HG03469 (cell line): ENCODE measurements around the gene ADPRHL1.

Source experiments
- ATAC-seq: cut with Tn5 transposase; IDR thresholded peaks from one replicate; pipeline ENCODE4 v1.9.1; 2021; ENCODE audit warnings: mild to moderate bottlenecking, moderate library complexity, moderate number of reproducible peaks; ENCODE audit not compliant: unreplicated experiment

ADPRHL1 gene

DNA sequence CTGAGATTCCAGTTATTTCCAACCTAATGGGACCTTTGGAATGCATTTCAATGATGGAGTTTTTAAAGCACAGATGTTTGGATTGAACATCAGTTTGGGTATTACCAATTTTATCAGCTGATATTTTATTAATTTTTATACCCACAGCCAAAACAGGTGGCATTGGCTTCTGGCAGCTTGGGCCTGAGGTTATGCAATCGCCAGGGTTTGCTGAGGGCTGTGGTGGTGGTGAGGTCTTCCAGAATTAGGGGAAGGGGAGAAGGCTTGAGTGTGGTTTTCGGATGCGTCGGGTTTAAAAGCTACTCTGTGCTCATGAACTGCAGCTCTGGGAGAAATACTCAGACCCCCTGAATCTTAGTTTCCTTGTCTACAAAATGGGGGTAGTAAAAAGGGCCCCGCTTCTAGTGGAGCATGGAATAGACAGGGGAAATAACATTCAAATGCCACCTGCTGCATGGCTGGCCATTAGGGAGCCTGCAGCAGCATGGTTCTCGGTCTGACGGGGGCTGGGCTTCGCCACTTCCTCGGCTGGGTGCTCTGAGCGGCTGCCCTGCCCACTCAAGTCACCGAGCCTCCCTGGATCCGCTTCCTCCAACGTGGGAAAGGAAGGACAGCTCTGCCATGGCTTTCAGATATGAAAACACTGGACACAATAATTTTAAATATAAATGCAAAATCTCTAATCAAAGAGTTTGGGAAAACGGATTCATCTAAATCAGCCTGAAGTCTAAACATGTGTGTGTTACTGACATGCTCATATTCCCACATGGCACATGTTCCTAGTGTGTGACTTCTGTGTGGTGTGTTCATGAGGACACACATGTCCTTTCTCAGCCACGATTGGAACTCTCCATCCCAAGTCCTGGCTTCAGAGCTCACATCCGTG is 35.2 kb downstream of the ADPRHL1 start:
- ATAC-seq: no peak

DNA sequence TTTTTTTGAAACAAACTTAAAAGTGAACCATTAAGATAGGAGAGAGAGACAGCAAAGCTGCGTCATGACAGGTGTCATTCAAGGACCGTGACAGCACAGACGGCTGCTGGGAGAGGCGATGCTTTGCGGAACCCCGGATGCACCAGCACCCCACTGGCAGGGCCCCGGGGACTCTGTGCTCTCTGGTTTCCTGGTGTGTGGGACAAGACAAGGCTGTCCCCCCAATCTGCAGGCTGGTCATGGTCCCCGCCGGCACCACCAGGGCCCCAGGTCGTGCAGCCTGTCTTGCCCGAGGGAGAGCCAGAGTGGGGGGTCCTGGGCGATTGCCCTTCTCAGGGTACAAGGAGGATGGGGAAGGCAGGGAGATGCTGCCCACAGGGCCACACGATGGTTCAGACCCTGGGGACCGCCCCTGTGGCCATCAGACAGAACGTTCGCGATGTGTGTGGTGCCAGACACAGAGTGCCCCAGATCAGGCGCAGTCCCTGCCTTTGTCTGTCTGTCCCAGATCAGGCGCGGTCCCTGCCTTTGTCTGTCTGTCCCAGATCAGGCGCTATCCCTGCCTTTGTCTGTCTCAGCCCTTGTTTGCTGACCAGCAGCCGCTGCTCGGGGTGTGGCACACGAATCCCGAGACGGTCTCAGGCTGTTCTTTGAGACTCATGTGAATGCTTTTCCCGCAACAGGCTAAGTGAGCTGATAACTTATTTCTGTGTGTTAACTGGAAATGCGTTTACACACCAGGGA is 36.1 kb downstream of the ADPRHL1 start:
- no peak for ATAC-seq

- no peak for ATAC-seq
These were observed 37.5 kb downstream of the ADPRHL1 start for GRCh38 chr13:113415825-113416224.

DNA sequence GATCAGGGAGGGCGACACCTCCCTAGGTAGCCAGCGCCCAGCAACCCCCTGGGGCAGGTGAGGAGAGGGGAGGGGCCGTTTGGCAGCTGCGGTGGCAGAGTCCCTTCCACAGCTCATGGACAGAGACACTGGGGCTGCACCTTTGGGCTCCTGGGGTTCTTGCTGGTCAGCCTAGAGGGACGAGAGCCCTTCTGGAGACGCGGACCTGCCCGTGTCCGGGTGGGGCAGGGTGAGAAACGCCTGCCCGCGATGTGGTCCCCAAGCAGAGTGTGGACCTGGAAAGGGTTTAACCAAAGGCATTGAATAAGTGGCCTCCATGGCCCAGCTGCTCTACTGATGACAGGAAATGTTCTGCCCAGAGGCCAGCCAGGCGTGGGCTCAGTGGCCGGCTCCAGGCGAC is 38.3 kb downstream of the ADPRHL1 start:
- no peak for ATAC-seq

DNA sequence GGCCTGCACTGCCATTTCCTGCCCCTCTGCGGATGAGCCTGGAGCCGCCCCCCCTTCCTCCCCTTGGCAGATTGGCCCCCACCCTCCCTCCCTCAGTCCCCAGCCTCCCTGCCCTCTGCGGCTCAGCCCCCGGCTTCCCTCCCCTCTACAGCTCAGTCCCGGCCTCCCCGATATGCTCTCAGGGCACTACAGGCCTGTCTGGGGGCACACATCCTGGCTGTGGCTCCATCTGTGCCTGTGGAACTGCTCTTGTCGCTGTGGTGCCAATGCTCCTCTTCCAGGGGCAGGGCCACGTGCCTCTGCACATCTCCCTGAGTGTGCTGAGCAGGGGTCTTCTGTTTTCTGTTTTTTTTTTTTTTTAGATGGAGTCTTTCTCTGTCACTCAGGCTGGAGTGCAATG is 39.0 kb downstream of the ADPRHL1 start:
- no peak for ATAC-seq

GRCh38 chr13:113413898-113414282 is 39.4 kb downstream of the ADPRHL1 start:
- ATAC-seq: no peak

DNA sequence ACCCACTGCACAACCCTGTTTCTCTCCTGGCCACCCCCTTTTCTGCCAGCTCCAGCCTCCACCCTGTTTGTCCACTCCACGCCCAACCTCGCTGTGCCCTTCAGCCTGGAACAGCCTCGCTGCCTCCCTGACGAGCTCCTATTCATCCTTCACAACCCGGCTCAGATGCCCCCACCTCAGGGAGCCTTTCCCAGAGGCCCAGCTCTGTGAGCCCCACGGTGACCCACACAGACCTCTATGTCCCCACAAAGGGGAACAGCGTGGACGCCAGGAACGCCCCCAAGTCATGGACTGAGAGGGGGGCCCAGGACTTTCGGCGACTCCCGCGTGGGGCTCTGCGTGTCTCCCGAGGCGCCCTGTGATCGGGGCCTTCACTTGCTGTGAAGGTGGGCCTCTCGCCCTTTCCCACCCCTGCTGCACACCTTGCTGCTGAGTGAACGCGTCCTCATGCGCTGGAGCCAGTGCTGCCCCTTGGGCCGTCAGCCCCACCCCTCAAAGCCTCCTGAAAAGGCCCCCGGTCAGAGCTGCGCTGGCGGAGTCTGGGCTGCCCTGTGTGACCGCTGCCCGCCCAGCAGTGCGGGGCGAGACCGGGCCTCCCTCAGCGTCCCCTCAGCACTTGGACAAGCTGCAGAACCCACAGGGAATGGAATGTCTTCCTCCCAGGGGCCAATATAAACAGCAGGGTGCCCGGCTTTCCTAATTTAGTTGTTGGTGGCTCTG is 40.0 kb downstream of the ADPRHL1 start:
- no peak for ATAC-seq

- no peak for ATAC-seq
These were observed 40.8 kb downstream of the ADPRHL1 start for GRCh38 chr13:113412440-113412839.

DNA sequence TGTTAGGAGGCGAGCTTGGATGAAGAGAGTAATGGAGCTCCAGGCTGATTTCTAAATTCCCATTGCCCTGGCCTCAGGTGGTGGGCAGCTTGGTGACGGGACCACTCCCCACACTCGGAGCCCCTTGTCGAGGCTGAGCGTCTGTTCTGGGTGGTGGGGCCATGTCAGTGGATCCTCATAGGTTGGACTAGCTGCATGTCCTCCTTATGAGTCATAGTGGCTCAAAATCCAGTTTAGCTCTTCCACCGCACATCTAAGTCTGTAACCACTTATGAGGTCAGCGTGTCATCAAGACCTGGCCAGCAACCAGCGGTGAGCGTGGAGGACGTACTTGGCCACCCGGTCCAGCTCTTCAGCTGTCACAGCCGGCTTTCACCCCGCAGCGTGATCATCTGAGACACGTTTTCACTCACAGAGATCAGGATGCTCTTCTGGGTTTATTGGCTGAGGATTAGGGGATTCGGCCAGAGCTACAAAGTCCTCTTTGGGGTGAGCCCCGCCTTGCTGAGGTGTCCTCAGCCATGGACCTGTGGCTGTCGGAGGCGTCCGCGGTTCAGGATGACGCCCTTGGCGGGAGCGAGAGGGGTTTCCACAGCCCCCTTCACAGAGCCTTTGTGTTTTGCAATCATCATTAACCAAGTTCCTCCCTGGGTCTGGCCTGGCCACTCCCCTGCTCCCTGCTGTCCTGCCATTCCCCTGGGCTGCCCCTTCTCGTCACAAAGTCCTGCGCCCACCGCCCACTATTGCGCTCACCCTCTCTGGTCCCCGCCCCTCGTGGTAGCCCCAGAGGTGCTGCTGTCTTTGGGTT is 41.9 kb downstream of the ADPRHL1 start:
- ATAC-seq: no peak

DNA sequence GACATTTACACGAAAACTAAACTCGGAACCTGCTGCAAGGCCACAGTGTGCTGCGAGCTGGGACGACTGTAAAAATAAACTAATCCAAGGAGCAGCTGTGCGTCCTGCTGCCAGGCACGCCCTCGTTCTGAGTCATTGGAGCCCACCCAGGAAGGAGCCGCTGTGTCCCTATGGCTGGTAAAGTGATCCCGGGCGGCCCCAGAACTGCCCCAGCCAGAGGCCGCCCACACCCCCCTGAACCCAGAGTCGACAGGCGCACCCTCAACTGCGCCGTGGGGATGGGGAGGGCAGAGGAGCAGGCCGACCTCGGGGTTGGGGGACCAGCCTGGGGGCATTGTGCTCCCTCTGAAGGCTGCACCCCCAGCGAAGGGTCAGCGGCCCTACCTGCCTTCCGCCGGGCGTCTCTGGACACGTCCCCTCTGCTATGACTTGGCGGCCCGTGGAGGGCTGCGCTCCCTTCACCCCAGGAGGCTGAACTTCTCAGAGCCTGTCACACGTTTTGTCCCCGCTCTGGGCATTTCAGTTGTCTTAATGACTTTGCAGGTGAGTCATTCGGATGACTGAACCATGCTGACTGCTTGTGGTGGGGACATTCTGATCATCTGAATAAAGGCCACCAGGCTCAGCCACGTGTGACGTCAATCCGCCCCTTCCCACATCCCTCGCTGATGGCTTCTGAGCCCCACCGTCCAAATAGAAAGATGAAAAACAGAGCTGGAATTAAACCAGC is 42.7 kb downstream of the ADPRHL1 start:
- no peak for ATAC-seq

DNA sequence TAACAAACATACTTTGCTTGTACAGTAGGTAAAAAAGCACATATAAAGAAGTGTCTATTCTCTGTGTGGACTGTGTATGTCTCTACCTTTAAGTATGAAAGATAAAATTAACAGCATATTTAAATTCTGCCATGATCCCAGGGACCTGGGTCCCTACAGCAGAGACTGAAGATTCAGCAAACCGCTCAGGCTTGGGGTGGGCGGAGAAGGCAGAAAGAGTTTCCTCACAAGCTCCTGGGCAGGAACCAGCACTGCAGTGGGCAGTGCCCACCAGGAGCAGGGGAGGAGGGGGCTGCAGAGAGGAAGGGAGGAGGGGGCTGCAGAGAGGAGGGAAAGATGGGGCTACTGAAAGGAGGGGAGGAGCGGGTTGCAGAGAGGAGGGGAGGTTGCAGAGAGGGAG is 44.7 kb downstream of the ADPRHL1 start:
- ATAC-seq: no peak

- ATAC-seq: no peak
These were observed 45.5 kb downstream of the ADPRHL1 start for GRCh38 chr13:113407531-113408393.

DNA sequence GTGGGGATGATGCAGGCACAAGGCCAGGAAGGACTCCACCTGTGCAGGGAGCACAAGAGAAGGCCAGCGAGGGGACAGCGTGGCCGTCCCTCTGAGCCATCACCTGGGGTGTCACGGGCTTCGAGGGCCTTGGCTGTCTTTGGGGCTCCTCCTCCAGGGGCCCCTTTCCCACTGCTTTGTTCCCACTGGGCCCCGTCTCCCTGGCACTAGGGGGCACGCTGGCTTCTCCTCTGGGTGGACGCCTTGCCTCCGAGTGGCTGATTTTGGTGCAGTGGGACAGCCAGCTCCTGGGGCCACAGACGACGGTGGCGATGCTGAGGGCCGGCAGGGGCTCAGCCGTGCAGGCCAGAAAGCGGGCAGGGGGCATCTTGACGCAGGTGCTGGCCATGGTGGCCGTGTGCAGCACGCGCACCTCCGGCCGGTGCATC is 46.2 kb downstream of the ADPRHL1 start:
- no peak for ATAC-seq

DNA sequence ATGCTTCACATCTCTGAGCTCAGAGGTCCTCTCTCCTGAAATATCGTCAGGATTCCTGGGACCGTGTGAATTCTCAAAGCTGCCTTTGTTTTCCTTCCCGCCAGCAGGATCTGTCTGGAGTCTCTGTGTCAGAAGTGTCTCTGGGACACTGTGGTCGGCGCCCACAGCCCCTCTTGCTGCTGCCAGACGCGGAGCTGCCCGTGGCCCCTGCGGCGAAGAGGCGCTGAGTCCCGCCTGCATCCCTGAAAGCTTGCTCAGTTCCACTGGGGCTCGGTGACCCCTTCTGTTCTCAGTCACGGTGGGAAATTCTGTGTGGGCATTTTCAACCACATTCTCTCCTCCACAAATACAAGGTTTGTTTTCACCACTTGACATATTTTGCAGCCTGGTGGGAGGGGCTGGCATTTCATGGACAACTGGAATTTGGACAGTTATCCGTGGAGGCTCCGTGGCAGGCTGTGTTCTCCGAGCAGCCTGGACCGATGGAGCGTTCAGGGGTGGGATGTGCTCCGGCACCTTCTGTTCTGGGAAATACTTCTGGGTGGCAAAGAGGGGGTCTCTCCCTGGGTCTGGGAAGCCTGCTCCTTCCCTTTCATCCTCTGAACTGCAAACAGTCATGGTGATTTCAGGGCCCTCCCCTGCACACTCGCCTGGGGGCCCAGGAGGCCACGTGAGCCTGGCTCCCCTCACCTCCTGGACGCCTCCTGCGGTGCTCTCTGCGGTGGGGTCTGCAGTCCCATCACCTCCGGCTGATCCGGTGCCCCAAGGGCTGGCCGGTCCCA is 46.8 kb downstream of the ADPRHL1 start:
- ATAC-seq: no peak

DNA sequence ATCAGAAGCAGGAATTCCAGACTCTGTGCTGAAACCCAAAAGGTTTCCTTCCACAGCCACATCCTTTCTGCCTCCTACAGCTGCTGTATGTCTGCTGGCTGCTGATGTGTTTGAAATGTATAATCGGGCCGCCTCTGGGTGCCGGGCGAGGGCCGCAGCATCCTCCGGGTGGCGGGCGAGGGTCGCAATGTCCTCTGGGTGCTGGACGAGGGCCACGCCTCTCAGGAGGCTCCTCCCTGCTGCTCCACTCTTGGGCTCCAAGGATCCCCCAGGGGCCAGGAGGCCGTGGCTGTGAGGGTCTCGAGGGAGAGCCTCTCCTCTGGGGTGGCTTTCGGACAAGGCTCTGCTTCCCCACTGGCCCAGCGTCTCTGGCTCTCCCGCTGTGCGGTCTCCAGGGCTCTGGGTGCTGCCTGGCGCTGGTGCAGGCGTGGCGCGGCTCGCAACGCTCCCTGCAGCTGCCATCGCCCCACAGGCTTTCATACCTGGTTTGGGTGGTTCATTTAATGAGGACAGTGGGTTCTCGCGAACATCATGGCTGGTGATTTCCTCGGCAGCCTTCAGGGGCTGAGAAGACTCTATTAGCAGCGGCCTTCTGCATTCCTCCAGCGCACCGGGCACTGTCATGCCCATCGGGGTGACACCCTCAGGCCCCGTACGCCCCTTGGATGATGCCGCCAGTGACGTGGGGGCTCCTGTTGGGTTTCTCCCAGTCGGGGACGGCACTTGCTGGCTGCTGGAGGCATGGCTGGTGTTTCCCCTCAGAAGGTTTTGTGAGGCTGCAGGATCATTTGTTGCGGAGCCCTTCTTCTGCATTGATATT is 47.6 kb downstream of the ADPRHL1 start:
- no peak for ATAC-seq

GRCh38 chr13:113404723-113405471 is 48.4 kb downstream of the ADPRHL1 start:
- no peak for ATAC-seq

DNA sequence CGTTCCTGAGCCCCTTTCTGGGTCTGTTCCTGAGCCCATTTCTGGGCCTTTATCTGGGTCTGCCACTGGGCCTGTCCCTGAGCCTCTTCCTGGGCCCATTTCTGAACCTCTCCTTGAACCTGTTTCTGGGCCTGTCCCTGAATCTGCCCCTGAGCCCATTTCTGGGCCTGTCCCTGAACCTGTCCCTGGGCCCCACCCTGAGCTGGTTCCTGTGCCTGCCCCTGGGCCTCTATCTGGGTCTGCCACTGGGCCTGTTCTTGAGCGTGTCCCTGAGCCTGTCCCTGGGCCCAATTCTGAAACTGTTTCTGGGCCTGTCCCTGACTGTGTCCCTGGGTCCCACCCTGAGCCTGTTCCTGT is 48.9 kb downstream of the ADPRHL1 start:
- ATAC-seq: no peak
